PC-9 (cell line): ENCODE data around the gene NAA38. TPM values are rescaled to one million over a fixed set of nuclear protein-coding genes. Genes with fewer than 3 reads are reported as not detected.

Experiments
- BruUV-seq: library from RNA; stranded (reverse); fragments of 400-500 nt; replicated peaks from 2 replicates; lab custom pipeline; 2021; lab: Mats Ljungman, UMichigan
- CTCF ChIA-PET: fragments of 300-600 bp; sonication (Branson Sonifier 250); formaldehyde crosslinking; loops from one replicate; lab custom pipeline; 2022; ENCODE audit warnings: antibody characterized with exemption; lab: Charles Lee
- POLR2A ChIA-PET: fragments of 300-600 bp; sonication (Branson Sonifier 250); formaldehyde crosslinking; loops from one replicate; lab custom pipeline; 2022; ENCODE audit warnings: antibody characterized with exemption; ENCODE audit not compliant: unreplicated experiment; lab: Charles Lee
- DNase-seq, 2 experiments: peaks; one replicate each; pipeline versions ENCODE4 v3.0.0 to v3.0.0-alpha.2; 2015 to 2022; ENCODE audit warnings: mixed read lengths in 1 of 2
- H2AFZ ChIP-seq: fragments of 200-600 bp; sonication (generic); 2 replicates; pipeline ENCODE4 v1.8.1; 2017; ENCODE audit warnings: antibody characterized with exemption
- H3F3A ChIP-seq: fragments of 200-600 bp; sonication (generic); 2 replicates; pipeline ENCODE4 v1.8.1; 2017; ENCODE audit warnings: antibody characterized with exemption, mild to moderate bottlenecking, low read depth; ENCODE audit not compliant: insufficient read depth
- H3K27ac ChIP-seq: fragments of 200-600 bp; sonication (generic); 2 replicates; pipeline ENCODE4 v1.6.1; 2016; ENCODE audit warnings: mixed run types
- H3K27me3 ChIP-seq: fragments of 200-600 bp; sonication (generic); 2 replicates; pipeline ENCODE4 v1.6.1; 2016; ENCODE audit warnings: low read depth, mixed run types; ENCODE audit not compliant: insufficient read depth
- H3K36me3 ChIP-seq: fragments of 200-600 bp; sonication (generic); 2 replicates; pipeline ENCODE4 v1.6.1; 2016; ENCODE audit warnings: low read depth, mixed run types
- H3K4me1 ChIP-seq: fragments of 200-600 bp; sonication (generic); replicated peaks from 2 replicates; pipeline ENCODE4 v1.6.1; 2016; ENCODE audit warnings: mixed run types; ENCODE audit not compliant: insufficient read depth
- H3K4me2 ChIP-seq: fragments of 200-600 bp; sonication (generic); 2 replicates; pipeline ENCODE4 v1.6.1; 2017; ENCODE audit warnings: mixed run types
- H3K4me3 ChIP-seq: fragments of 200-600 bp; sonication (generic); 2 replicates; pipeline ENCODE4 v1.6.1; 2016; ENCODE audit warnings: mixed run types
- H3K79me2 ChIP-seq: fragments of 200-600 bp; sonication (generic); 2 replicates; pipeline ENCODE4 v1.6.1; 2017; ENCODE audit warnings: low read depth, mixed run types
- H3K9me2 ChIP-seq: fragments of 200-600 bp; sonication (generic); 2 replicates; pipeline ENCODE4 v1.8.1; 2017; ENCODE audit warnings: mild to moderate bottlenecking; ENCODE audit not compliant: insufficient read depth
- H3K9me3 ChIP-seq: fragments of 200-600 bp; sonication (generic); 2 replicates; pipeline ENCODE4 v1.8.1; 2016; ENCODE audit warnings: low read depth; ENCODE audit not compliant: insufficient read depth
- H4K20me1 ChIP-seq: fragments of 200-600 bp; sonication (generic); 2 replicates; pipeline ENCODE4 v1.8.1; 2017; ENCODE audit not compliant: insufficient read depth
- CTCF ChIP-seq: fragments of 200-600 bp; sonication (generic); conservative IDR thresholded peaks from 2 replicates; pipeline ENCODE4 v1.6.1; 2017; ENCODE audit warnings: mixed run types, antibody characterized with exemption, mild to moderate bottlenecking, moderate library complexity
- EZH2 ChIP-seq: fragments of 200-600 bp; sonication (generic); IDR thresholded peaks from 2 replicates; pipeline ENCODE4 v1.8.0; 2017; ENCODE audit warnings: antibody characterized with exemption, low read depth
- intact Hi-C: fragments of 100-400 bp; cut with micrococcal nuclease; formaldehyde crosslinking; loops from one replicate; pipeline ENCODE4 v1.10.0; 2022; ENCODE audit not compliant: unreplicated experiment
- total RNA-seq: library from RNA; stranded (reverse); gene quantifications from 2 replicates; pipeline ENCODE4 v1.2.3, GENCODE V29; 2021

Gene NAA38
- total RNA-seq, 1 experiment from 2014 or later, result 159 TPM

- intact Hi-C loops, result loop anchor here (5.0 to 10.0 kb wide), 2 partner anchors 37 to 274 kb away; partner anchors contain the start of gene MPDU1
- ChIA-PET CTCF (interaction anchor here (0.6 kb wide), 1 partner anchor 77 kb away, joined by 4 read pairs; no protein-coding TSS in a partner anchor), POLR2A (no interaction called here)
- DNase-seq, result no peak
- H4K20me1 ChIP-seq, result no peaks in the 10 kb centered on the region
- no peaks in the 10 kb centered on the region for H3K36me3 ChIP-seq
- no peaks in the 10 kb centered on the region for H3K9me3 ChIP-seq
- peaks cover 13% of the 10 kb centered on the region for H3K4me1 ChIP-seq
- BruUV-seq, result no TSS peak
- H3K27ac ChIP-seq, result no peak overlapping the region
- no peak overlapping the region for H2AFZ ChIP-seq
- no peaks in the 10 kb centered on the region for H3K27me3 ChIP-seq
- peaks cover 14% of the 10 kb centered on the region for H3F3A ChIP-seq
- H3K9me2 ChIP-seq, result no peaks in the 10 kb centered on the region
- TF ChIP-seq CTCF (no peak), EZH2 (no peak)
- H3K79me2 ChIP-seq, result peaks cover 18% of the 10 kb centered on the region
- peak overlapping the region; percentile 97 for H3K4me3 ChIP-seq
- peak overlapping the region; percentile 97 for H3K4me2 ChIP-seq
Measured at GRCh38 chr17:7859028-7859427, 1.7 kb upstream of the NAA38 start.

GRCh38 chr17:7858522-7858810 lies 1.1 kb upstream of the NAA38 start:
- Histone ChIP-seq H3K79me2 (peaks cover 18% of the 10 kb centered on the region), H3K27me3 (no peaks in the 10 kb centered on the region), H3F3A (peaks cover 14% of the 10 kb centered on the region), H3K27ac (peak overlapping the region; percentile 79; the same call in 1 of the 2 replicates), H4K20me1 (no peaks in the 10 kb centered on the region), H2AFZ (peak overlapping the region; percentile 78), H3K4me1 (peaks cover 13% of the 10 kb centered on the region), H3K9me3 (no peaks in the 10 kb centered on the region), H3K4me3 (peak overlapping the region; percentile 97), H3K4me2 (peak overlapping the region; percentile 97), H3K9me2 (no peaks in the 10 kb centered on the region), H3K36me3 (no peaks in the 10 kb centered on the region)
- TSS peak; percentile 13 for BruUV-seq
- TF ChIP-seq EZH2 (no peak), CTCF (peak; percentile 53)
- ChIA-PET POLR2A (no interaction called here), CTCF (no interaction called here)
- DNase-seq, result peak; percentile 45 to 53
- intact Hi-C loops, result loop anchor here (5.0 to 10.0 kb wide), 2 partner anchors 36 to 274 kb away; partner anchors contain the start of gene MPDU1

GRCh38 chr17:7857713-7858521 lies 558 bp upstream of the NAA38 start, which contains the start of gene CYB5D1:
TSS of gene CYB5D1 (plus strand) at chr17:7858003. CDS start at chr17:7858135, 132 bp downstream.
- POLR2A ChIA-PET, result no interaction called here
- TF ChIP-seq CTCF, result no peak
- no peak for TF ChIP-seq EZH2
- BruUV-seq, result no TSS peak

More at GRCh38 chr17:7857713-7858521, 558 bp upstream of the NAA38 start, which contains the start of gene CYB5D1:
- H4K20me1 ChIP-seq, result no peaks in the 10 kb centered on the region
- H3K4me1 ChIP-seq, result peaks cover 13% of the 10 kb centered on the region
- H3K79me2 ChIP-seq, result peaks cover 18% of the 10 kb centered on the region
- H3K4me2 ChIP-seq, result peak within 1 kb of the TSS; percentile 97
- no peaks in the 10 kb centered on the region for H3K9me3 ChIP-seq
- peaks cover 14% of the 10 kb centered on the region for H3F3A ChIP-seq
- H3K27me3 ChIP-seq, result no peaks in the 10 kb centered on the region
- peak within 1 kb of the TSS; percentile 97 for H3K4me3 ChIP-seq
- CTCF ChIA-PET, result interaction anchor here (1.1 to 1.5 kb wide), 2 partner anchors 13 to 23 kb away, joined by 7 to 12 read pairs; no protein-coding TSS in a partner anchor
- peak within 1 kb of the TSS; percentile 79 for H3K27ac ChIP-seq
- no peaks in the 10 kb centered on the region for H3K36me3 ChIP-seq
- peak; percentile 73 to 87 for DNase-seq
- H3K9me2 ChIP-seq, result no peaks in the 10 kb centered on the region
- intact Hi-C loops, result loop anchor here (1.0 to 10.0 kb wide), 6 partner anchors 14 to 273 kb away; partner anchors contain the start of gene MPDU1
- peak within 1 kb of the TSS; percentile 78 for H2AFZ ChIP-seq
